IMR-90 (cell line): ENCODE data around the gene FOXL1. TPM values are rescaled to one million over a fixed set of nuclear protein-coding genes. Genes with fewer than 3 reads are reported as not detected.

Experiments
- ATAC-seq: fragments of 200-7000 bp; cut with Tn5 transposase; 2 replicates; pipeline ENCODE4 v1.9.1; 2020; ENCODE audit warnings: low read depth, mild to moderate bottlenecking, moderate library complexity
- BruUV-seq: library from RNA; stranded (reverse); fragments of 400-500 nt; replicated peaks from 2 replicates; lab custom pipeline; 2021; lab: Mats Ljungman, UMichigan
- CTCF ChIA-PET: fragments of 300-600 bp; formaldehyde crosslinking; extraction: SDS; loops from one replicate; lab custom pipeline; 2021; ENCODE audit warnings: antibody characterized with exemption; lab: Yijun Ruan, JAX
- POLR2A ChIA-PET: fragments of 300-600 bp; sonication (Branson Sonifier 250); formaldehyde crosslinking; loops from one replicate; lab custom pipeline; 2022; ENCODE audit warnings: antibody characterized with exemption; ENCODE audit not compliant: unreplicated experiment; lab: Charles Lee
- DNase-seq: peaks from one replicate; pipeline ENCODE4 v3.0.0; 2013
- H2AFZ ChIP-seq: replicated peaks from 2 replicates; pipeline ENCODE3; 2013; ENCODE audit warnings: low read length, mild to moderate bottlenecking; ENCODE audit not compliant: poor library complexity
- H2AK5ac ChIP-seq: 2 replicates; pipeline ENCODE4 v1.6.1; 2013; ENCODE audit warnings: low read depth, low read length, inconsistent platforms
- H2AK9ac ChIP-seq: replicated peaks from 2 replicates; pipeline ENCODE3; 2013; ENCODE audit warnings: mild to moderate bottlenecking, low read depth, low read length, moderate library complexity; ENCODE audit not compliant: poor library complexity
- H2BK120ac ChIP-seq: 2 replicates; pipeline ENCODE4 v1.6.1; 2013; ENCODE audit warnings: low read depth, low read length, inconsistent platforms
- H2BK15ac ChIP-seq: 3 replicates; pipeline ENCODE4 v1.6.1; 2013; ENCODE audit warnings: low read depth, low read length, inconsistent platforms
- H2BK20ac ChIP-seq: 2 replicates; pipeline ENCODE4 v1.6.1; 2013; ENCODE audit warnings: low read depth, mild to moderate bottlenecking, inconsistent platforms, low read length, moderate library complexity
- H2BK5ac ChIP-seq: 2 replicates; pipeline ENCODE4 v1.6.1; 2013; ENCODE audit warnings: mild to moderate bottlenecking, low read depth, low read length, inconsistent platforms; ENCODE audit not compliant: poor library complexity, severe bottlenecking
- H3K14ac ChIP-seq: replicated peaks from 2 replicates; pipeline ENCODE4 v1.6.1; 2013; ENCODE audit warnings: low read depth, low read length, inconsistent platforms
- H3K18ac ChIP-seq: 2 replicates; pipeline ENCODE4 v1.6.1; 2013; ENCODE audit warnings: low read depth, low read length, control low read depth
- H3K23ac ChIP-seq: 2 replicates; pipeline ENCODE4 v1.6.1; 2013; ENCODE audit warnings: low read depth, low read length, inconsistent platforms
- H3K27ac ChIP-seq: 2 replicates; pipeline ENCODE4 v1.5.1; 2013; ENCODE audit warnings: mild to moderate bottlenecking, control low read depth, low read length; ENCODE audit not compliant: insufficient read depth
- H3K27me3 ChIP-seq: 2 replicates; pipeline ENCODE4 v1.6.1; 2013; ENCODE audit warnings: low read length; ENCODE audit not compliant: control insufficient read depth, insufficient read depth
- H3K36me3 ChIP-seq: 2 replicates; pipeline ENCODE4 v1.6.1; 2013; ENCODE audit warnings: low read length, mixed read lengths; ENCODE audit not compliant: control insufficient read depth, insufficient read depth
- H3K4ac ChIP-seq: 2 replicates; pipeline ENCODE4 v1.6.1; 2013; ENCODE audit warnings: low read depth, low read length, inconsistent platforms
- H3K4me1 ChIP-seq: 2 replicates; pipeline ENCODE4 v1.6.1; 2013; ENCODE audit warnings: low read length, mixed read lengths; ENCODE audit not compliant: control insufficient read depth, insufficient read depth
- H3K4me2 ChIP-seq: 2 replicates; pipeline ENCODE4 v1.6.1; 2013; ENCODE audit warnings: low read depth, mild to moderate bottlenecking, control low read depth, low read length, moderate library complexity
- H3K4me3 ChIP-seq: 2 replicates; pipeline ENCODE4 v1.5.1; 2013; ENCODE audit warnings: low read depth, mild to moderate bottlenecking, control low read depth, low read length, moderate library complexity; ENCODE audit not compliant: insufficient read depth
- H3K56ac ChIP-seq: 2 replicates; pipeline ENCODE4 v1.6.1; 2013; ENCODE audit warnings: low read length, inconsistent platforms; ENCODE audit not compliant: insufficient read depth; ENCODE audit errors: extremely low read depth
- H3K79me1 ChIP-seq, 2 experiments: 2 replicates each; pipeline ENCODE4 v1.6.1; 2013; ENCODE audit warnings: low read length in 2 of 2, inconsistent platforms in 1 of 2, low read depth in 1 of 2
- H3K9ac ChIP-seq: 2 replicates; pipeline ENCODE4 v1.6.1; 2013; ENCODE audit warnings: low read depth, low read length, control low read depth
- H3K9me1 ChIP-seq: 2 replicates; pipeline ENCODE4 v1.6.1; 2013; ENCODE audit warnings: low read length, inconsistent platforms; ENCODE audit not compliant: insufficient read depth
- H3K9me3 ChIP-seq: 2 replicates; pipeline ENCODE4 v1.6.1; 2013; ENCODE audit warnings: low read length; ENCODE audit not compliant: control insufficient read depth, insufficient read depth
- H4K20me1 ChIP-seq: 2 replicates; pipeline ENCODE4 v1.6.1; 2013; ENCODE audit warnings: low read length, inconsistent platforms; ENCODE audit not compliant: insufficient read depth
- H4K5ac ChIP-seq: 2 replicates; pipeline ENCODE4 v1.6.1; 2013; ENCODE audit warnings: mild to moderate bottlenecking, low read depth, low read length, control low read depth
- H4K8ac ChIP-seq, 2 experiments: 2 replicates each; pipeline ENCODE4 v1.6.1; 2013; ENCODE audit warnings: low read depth in 2 of 2, low read length in 2 of 2, control low read depth in 1 of 2, inconsistent platforms in 1 of 2
- H4K91ac ChIP-seq: 2 replicates; pipeline ENCODE4 v1.6.1; 2013; ENCODE audit warnings: low read depth, low read length, inconsistent platforms; ENCODE audit not compliant: insufficient read depth
- BHLHE40 ChIP-seq: fragments of 150-350 bp; IDR thresholded peaks from 2 replicates; pipeline ENCODE4 v1.6.1; 2016; ENCODE audit warnings: mild to moderate bottlenecking, low read depth, low read length
- ELK1 ChIP-seq: fragments of 150-350 bp; IDR thresholded peaks from 2 replicates; pipeline ENCODE4 v1.6.1; 2016; ENCODE audit warnings: low read depth, mild to moderate bottlenecking, low read length, moderate library complexity, borderline replicate concordance
- FOS ChIP-seq: fragments of 150-350 bp; IDR thresholded peaks from 2 replicates; pipeline ENCODE4 v1.6.1; 2016; ENCODE audit warnings: low read depth, low read length
- MAFK ChIP-seq: IDR thresholded peaks from 2 replicates; pipeline ENCODE4 v1.6.1; 2012; ENCODE audit warnings: low read depth, low read length, improper control_type of control experiment
- MAZ ChIP-seq: IDR thresholded peaks from 2 replicates; pipeline ENCODE4 v1.6.1; 2012; ENCODE audit warnings: low read depth, mild to moderate bottlenecking, low read length, improper control_type of control experiment, moderate library complexity, borderline replicate concordance
- MXI1 ChIP-seq: IDR thresholded peaks from 2 replicates; pipeline ENCODE4 v1.6.1; 2012; ENCODE audit warnings: low read depth, mild to moderate bottlenecking, low read length, moderate library complexity, borderline replicate concordance
- NFE2L2 ChIP-seq: fragments of 150-350 bp; IDR thresholded peaks from 2 replicates; pipeline ENCODE4 v1.6.1; 2016; ENCODE audit warnings: low read depth, mild to moderate bottlenecking, low read length
- POLR2A ChIP-seq: IDR thresholded peaks from 2 replicates; pipeline ENCODE4 v1.6.1; 2012; ENCODE audit warnings: mild to moderate bottlenecking, low read depth, low read length
- RAD21 ChIP-seq: IDR thresholded peaks from 2 replicates; pipeline ENCODE4 v1.6.1; 2012; ENCODE audit warnings: low read length, improper control_type of control experiment
- RCOR1 ChIP-seq: IDR thresholded peaks from 2 replicates; pipeline ENCODE4 v1.6.1; 2012; ENCODE audit warnings: mild to moderate bottlenecking, low read length, improper control_type of control experiment; ENCODE audit not compliant: insufficient replicate concordance
- SMC3 ChIP-seq: fragments of 150-350 bp; IDR thresholded peaks from 2 replicates; pipeline ENCODE4 v1.6.1; 2016; ENCODE audit warnings: low read depth, mild to moderate bottlenecking, antibody characterized with exemption, low read length, moderate library complexity
- WGBS, 2 experiments: methylation state at CpG; one replicate each; pipeline versions ENCODE4 v1.1.5 to v1.1.7; 2013; ENCODE audit warnings: missing lambda C conversion rate in 2 of 2; ENCODE audit not compliant: insufficient read length in 1 of 2; ENCODE audit errors: extremely low coverage in 2 of 2; 5-methylcytosine and 5-hydroxymethylcytosine counted together
- dilution Hi-C: fragments of 300-500 bp; cut with HindIII; formaldehyde crosslinking; loops from one replicate; pipeline ENCODE4 v1.14.3; 2018; ENCODE audit warnings: low sequenced_read_pairs; ENCODE audit not compliant: unreplicated experiment
- in situ Hi-C: fragments of 300-500 bp; cut with MboI; formaldehyde crosslinking; loops from 3 replicates; pipeline ENCODE4 v1.14.3; 2019; ENCODE audit warnings: low sequenced_read_pairs, inconsistent platforms, mixed read lengths
- intact Hi-C: fragments of 100-400 bp; cut with micrococcal nuclease; formaldehyde crosslinking; loops from 2 replicates; pipeline ENCODE4 v1.10.0; 2022
- polyA plus RNA-seq, 3 experiments: library from polyadenylated mRNA; depleted of rRNA; stranded (reverse); fragments of >200 nt; gene quantifications; 2 replicates each; pipeline ENCODE4 v1.2.3, GENCODE V29; 2012; ENCODE audit warnings: low replicate concordance in 1 of 3
- total RNA-seq: library from RNA; depleted of rRNA; stranded (reverse); fragments of >200 nt; gene quantifications from 2 replicates; pipeline ENCODE4 v1.2.3, GENCODE V29; 2012

FOXL1 gene
- total and polyA plus RNA-seq, 2 of the 4 experiments (the other 2 are of a cell fraction), result 15.2 to 25.8 TPM

- intact Hi-C loops (loop anchor here (2.0 to 5.0 kb wide), 2 partner anchors 183 to 255 kb away; no protein-coding TSS in a partner anchor), in situ Hi-C loops (loop anchor here (5.0 kb wide), 1 partner anchor 90 kb away; no protein-coding TSS in a partner anchor), dilution Hi-C loops (no loop called here)
- Histone ChIP-seq H3K4ac (peak overlapping the region; percentile 94), H3K23ac (peak overlapping the region; percentile 96), H3K79me1 (peaks cover 14 to 35% of the 10 kb centered on the region in 2 experiments), H3K56ac (peak overlapping the region; percentile 92), H3K18ac (peak overlapping the region; percentile 55), H4K8ac (peak overlapping the region; percentile 42 to 83), H3K9me1 (peaks cover 9% of the 10 kb centered on the region), H2BK15ac (peak overlapping the region; percentile 61; the same call in 2 of the 3 replicates), H4K91ac (peak overlapping the region; percentile 85), H3K14ac (peak overlapping the region; percentile 97), H2BK20ac (peak overlapping the region; percentile 82), H2BK120ac (peak overlapping the region; percentile 93), H4K20me1 (0 out of 2 replicates have a peak, but pooled peaks cover 4% of the 10 kb centered on the region), H4K5ac (peak overlapping the region; percentile 59), H2AK5ac (peak overlapping the region; percentile 83), H3K4me3 (peak overlapping the region; percentile 60; the same call in 1 of the 2 replicates), H2AFZ (peak overlapping the region; percentile 34), H3K4me1 (peaks cover 11% of the 10 kb centered on the region), H2BK5ac (peak overlapping the region; percentile 79), H3K9me3 (no peaks in the 10 kb centered on the region), H3K27ac (peak overlapping the region; percentile 84), H3K36me3 (no peaks in the 10 kb centered on the region), H3K9ac (peak overlapping the region; percentile 75), H2AK9ac (peak overlapping the region; percentile 84), H3K27me3 (no peaks in the 10 kb centered on the region), H3K4me2 (peak overlapping the region; percentile 79)
- no TSS peak for BruUV-seq
- peak; percentile 15 for ATAC-seq
- POLR2A ChIA-PET, result interaction anchor here (0.5 to 1.4 kb wide), 4 partner anchors 8 to 440 kb away, joined by 3 to 7 read pairs (median 3); partner anchors contain the start of gene FOXC2
- peak; percentile 96 for DNase-seq
- TF ChIP-seq MXI1 (no peak), MAZ (peak; percentile 55; the same call in 1 of the 2 replicates), NFE2L2 (peak; percentile 91), POLR2A (peak; percentile 53; the same call in 1 of the 2 replicates), SMC3 (no peak), ELK1 (no peak), FOS (peak; percentile 24; the same call in 1 of the 2 replicates), RCOR1 (peak; percentile 91), MAFK (peak; percentile 55; the same call in 1 of the 2 replicates), BHLHE40 (peak; percentile 79), RAD21 (no peak; the same call in 1 of the 2 replicates)
- WGBS, 2 experiments, result no CpG with 5 or more reads among the region's 12 CpGs
- CTCF ChIA-PET, result interaction anchor here (0.6 to 1.7 kb wide), 3 partner anchors 161 to 485 kb away, joined by 3 to 5 read pairs (median 5); no protein-coding TSS in a partner anchor
These were observed 906 bp upstream of the FOXL1 start for GRCh38 chr16:86577314-86577971.
